ENCODE measurements around the gene CSRNP3.

Gene CSRNP3

GRCh38 chr2:165623783-165624469, 154.4 kb downstream of the CSRNP3 start:
- no peak for DNase-seq
- Histone ChIP-seq H3K9me3 (ENCODE audit: control insufficient read depth, low read length) (no peaks in the 10 kb centered on the region), H3K4me3 (ENCODE audit: insufficient read depth, low read depth, low read length, poor library complexity, severe bottlenecking) (no peak overlapping the region), H3K4me1 (ENCODE audit: control insufficient read depth, insufficient read depth, low read length, poor library complexity, severe bottlenecking) (no peaks in the 10 kb centered on the region), H3K27me3 (replicated peaks; ENCODE audit: control insufficient read depth, insufficient read depth, low read length, poor library complexity, severe bottlenecking) (no peaks in the 10 kb centered on the region), H3K27ac (ENCODE audit: insufficient read depth, low read length, poor library complexity, severe bottlenecking) (no peak overlapping the region), H3K36me3 (ENCODE audit: control insufficient read depth, insufficient read depth, low read length) (no peaks in the 10 kb centered on the region)

GRCh38 chr2:165624470-165624800, 154.9 kb downstream of the CSRNP3 start:
- Histone ChIP-seq H3K4me3 (ENCODE audit: insufficient read depth, low read depth, low read length, poor library complexity, severe bottlenecking) (no peak overlapping the region), H3K27ac (ENCODE audit: insufficient read depth, low read length, poor library complexity, severe bottlenecking) (no peak overlapping the region)

GRCh38 chr2:165627470-165627869, 158.0 kb downstream of the CSRNP3 start:
- Histone ChIP-seq H3K4me1 (ENCODE audit: control insufficient read depth, insufficient read depth, low read length, poor library complexity, severe bottlenecking) (no peaks in the 10 kb centered on the region), H3K36me3 (ENCODE audit: control insufficient read depth, insufficient read depth, low read length) (no peaks in the 10 kb centered on the region), H3K27ac (ENCODE audit: insufficient read depth, low read length, poor library complexity, severe bottlenecking) (no peak overlapping the region), H3K27me3 (replicated peaks; ENCODE audit: control insufficient read depth, insufficient read depth, low read length, poor library complexity, severe bottlenecking) (no peaks in the 10 kb centered on the region), H3K4me3 (ENCODE audit: insufficient read depth, low read depth, low read length, poor library complexity, severe bottlenecking) (no peak overlapping the region), H3K9me3 (ENCODE audit: control insufficient read depth, low read length) (no peaks in the 10 kb centered on the region)
- DNase-seq, result no peak

More at GRCh38 chr2:165624470-165624800, 154.9 kb downstream of the CSRNP3 start:
- DNase-seq, result no peak
- no peaks in the 10 kb centered on the region for H3K36me3 ChIP-seq (ENCODE audit: control insufficient read depth, insufficient read depth, low read length)
- H3K27me3 ChIP-seq (replicated peaks; ENCODE audit: control insufficient read depth, insufficient read depth, low read length, poor library complexity, severe bottlenecking), result no peaks in the 10 kb centered on the region
- H3K9me3 ChIP-seq (ENCODE audit: control insufficient read depth, low read length), result no peaks in the 10 kb centered on the region
- H3K4me1 ChIP-seq (ENCODE audit: control insufficient read depth, insufficient read depth, low read length, poor library complexity, severe bottlenecking), result no peaks in the 10 kb centered on the region

- H3K9me3 ChIP-seq (ENCODE audit: control insufficient read depth, low read length), result no peaks in the 10 kb centered on the region
- no peaks in the 10 kb centered on the region for H3K36me3 ChIP-seq (ENCODE audit: control insufficient read depth, insufficient read depth, low read length)
- H3K27ac ChIP-seq (ENCODE audit: insufficient read depth, low read length, poor library complexity, severe bottlenecking), result no peak overlapping the region
- no peaks in the 10 kb centered on the region for H3K27me3 ChIP-seq (replicated peaks; ENCODE audit: control insufficient read depth, insufficient read depth, low read length, poor library complexity, severe bottlenecking)
- no peak for DNase-seq
- H3K4me1 ChIP-seq (ENCODE audit: control insufficient read depth, insufficient read depth, low read length, poor library complexity, severe bottlenecking), result no peaks in the 10 kb centered on the region
- no peak overlapping the region for H3K4me3 ChIP-seq (ENCODE audit: insufficient read depth, low read depth, low read length, poor library complexity, severe bottlenecking)
These were observed 160.3 kb downstream of the CSRNP3 start for GRCh38 chr2:165629776-165630175.

GRCh38 chr2:165630236-165630635, 160.7 kb downstream of the CSRNP3 start:
- H3K36me3 ChIP-seq (ENCODE audit: control insufficient read depth, insufficient read depth, low read length), result no peaks in the 10 kb centered on the region
- no peaks in the 10 kb centered on the region for H3K9me3 ChIP-seq (ENCODE audit: control insufficient read depth, low read length)
- no peak overlapping the region for H3K27ac ChIP-seq (ENCODE audit: insufficient read depth, low read length, poor library complexity, severe bottlenecking)
- H3K27me3 ChIP-seq (replicated peaks; ENCODE audit: control insufficient read depth, insufficient read depth, low read length, poor library complexity, severe bottlenecking), result no peaks in the 10 kb centered on the region
- H3K4me3 ChIP-seq (ENCODE audit: insufficient read depth, low read depth, low read length, poor library complexity, severe bottlenecking), result no peak overlapping the region
- no peaks in the 10 kb centered on the region for H3K4me1 ChIP-seq (ENCODE audit: control insufficient read depth, insufficient read depth, low read length, poor library complexity, severe bottlenecking)
- DNase-seq, result no peak

GRCh38 chr2:165631089-165631488, 161.6 kb downstream of the CSRNP3 start:
- no peak overlapping the region for H3K27ac ChIP-seq (ENCODE audit: insufficient read depth, low read length, poor library complexity, severe bottlenecking)
- DNase-seq, result no peak
- H3K4me1 ChIP-seq (ENCODE audit: control insufficient read depth, insufficient read depth, low read length, poor library complexity, severe bottlenecking), result no peaks in the 10 kb centered on the region
- H3K9me3 ChIP-seq (ENCODE audit: control insufficient read depth, low read length), result no peaks in the 10 kb centered on the region
- H3K4me3 ChIP-seq (ENCODE audit: insufficient read depth, low read depth, low read length, poor library complexity, severe bottlenecking), result no peak overlapping the region
- H3K36me3 ChIP-seq (ENCODE audit: control insufficient read depth, insufficient read depth, low read length), result no peaks in the 10 kb centered on the region
- H3K27me3 ChIP-seq (replicated peaks; ENCODE audit: control insufficient read depth, insufficient read depth, low read length, poor library complexity, severe bottlenecking), result no peaks in the 10 kb centered on the region

GRCh38 chr2:165632594-165632993, 163.1 kb downstream of the CSRNP3 start:
- no peaks in the 10 kb centered on the region for H3K4me1 ChIP-seq (ENCODE audit: control insufficient read depth, insufficient read depth, low read length, poor library complexity, severe bottlenecking)
- no peak overlapping the region for H3K27ac ChIP-seq (ENCODE audit: insufficient read depth, low read length, poor library complexity, severe bottlenecking)
- no peaks in the 10 kb centered on the region for H3K36me3 ChIP-seq (ENCODE audit: control insufficient read depth, insufficient read depth, low read length)
- no peaks in the 10 kb centered on the region for H3K27me3 ChIP-seq (replicated peaks; ENCODE audit: control insufficient read depth, insufficient read depth, low read length, poor library complexity, severe bottlenecking)
- no peaks in the 10 kb centered on the region for H3K9me3 ChIP-seq (ENCODE audit: control insufficient read depth, low read length)
- no peak overlapping the region for H3K4me3 ChIP-seq (ENCODE audit: insufficient read depth, low read depth, low read length, poor library complexity, severe bottlenecking)
- no peak for DNase-seq

- Histone ChIP-seq H3K36me3 (ENCODE audit: control insufficient read depth, insufficient read depth, low read length) (no peaks in the 10 kb centered on the region), H3K4me1 (ENCODE audit: control insufficient read depth, insufficient read depth, low read length, poor library complexity, severe bottlenecking) (no peaks in the 10 kb centered on the region), H3K4me3 (ENCODE audit: insufficient read depth, low read depth, low read length, poor library complexity, severe bottlenecking) (no peak overlapping the region), H3K9me3 (ENCODE audit: control insufficient read depth, low read length) (no peaks in the 10 kb centered on the region), H3K27ac (ENCODE audit: insufficient read depth, low read length, poor library complexity, severe bottlenecking) (no peak overlapping the region), H3K27me3 (replicated peaks; ENCODE audit: control insufficient read depth, insufficient read depth, low read length, poor library complexity, severe bottlenecking) (no peaks in the 10 kb centered on the region)
- DNase-seq, result no peak
These were observed 163.9 kb downstream of the CSRNP3 start for GRCh38 chr2:165633431-165633830.

GRCh38 chr2:165634282-165634681, 164.8 kb downstream of the CSRNP3 start:
- no peaks in the 10 kb centered on the region for H3K9me3 ChIP-seq (ENCODE audit: control insufficient read depth, low read length)
- no peak for DNase-seq
- no peaks in the 10 kb centered on the region for H3K4me1 ChIP-seq (ENCODE audit: control insufficient read depth, insufficient read depth, low read length, poor library complexity, severe bottlenecking)
- H3K36me3 ChIP-seq (ENCODE audit: control insufficient read depth, insufficient read depth, low read length), result no peaks in the 10 kb centered on the region
- H3K4me3 ChIP-seq (ENCODE audit: insufficient read depth, low read depth, low read length, poor library complexity, severe bottlenecking), result no peak overlapping the region
- no peak overlapping the region for H3K27ac ChIP-seq (ENCODE audit: insufficient read depth, low read length, poor library complexity, severe bottlenecking)
- no peaks in the 10 kb centered on the region for H3K27me3 ChIP-seq (replicated peaks; ENCODE audit: control insufficient read depth, insufficient read depth, low read length, poor library complexity, severe bottlenecking)

GRCh38 chr2:165634855-165635254, 165.4 kb downstream of the CSRNP3 start:
- H3K4me3 ChIP-seq (ENCODE audit: insufficient read depth, low read depth, low read length, poor library complexity, severe bottlenecking), result no peak overlapping the region
- no peaks in the 10 kb centered on the region for H3K9me3 ChIP-seq (ENCODE audit: control insufficient read depth, low read length)
- H3K4me1 ChIP-seq (ENCODE audit: control insufficient read depth, insufficient read depth, low read length, poor library complexity, severe bottlenecking), result no peaks in the 10 kb centered on the region
- no peak for DNase-seq
- no peaks in the 10 kb centered on the region for H3K36me3 ChIP-seq (ENCODE audit: control insufficient read depth, insufficient read depth, low read length)
- H3K27me3 ChIP-seq (replicated peaks; ENCODE audit: control insufficient read depth, insufficient read depth, low read length, poor library complexity, severe bottlenecking), result no peaks in the 10 kb centered on the region
- no peak overlapping the region for H3K27ac ChIP-seq (ENCODE audit: insufficient read depth, low read length, poor library complexity, severe bottlenecking)
